Mucosa of descending colon (tissue), 3 donors: ENCODE results near the gene TRAPPC2. TPM values are rescaled to one million over a fixed set of nuclear protein-coding genes. Genes with fewer than 3 reads are reported as not detected.

ENCODE experiments used
- ATAC-seq: fragments of 200-7000 bp; cut with Tn5 transposase; one replicate; pipeline ENCODE4 v1.9.1; 2020; ENCODE audit warnings: mild to moderate bottlenecking, moderate library complexity
- DNase-seq, 3 donors: peaks; one replicate each; pipeline ENCODE4 v3.0.0-alpha.2; 2020
- H3K36me3 ChIP-seq: fragments of 200-600 bp; one replicate; pipeline ENCODE4 v1.8.0; 2021; ENCODE audit warnings: low read depth, mild to moderate bottlenecking
- H3K4me1 ChIP-seq: fragments of 200-600 bp; one replicate; pipeline ENCODE4 v1.8.0; 2021; ENCODE audit warnings: low read depth, mild to moderate bottlenecking
- H3K4me3 ChIP-seq: fragments of 200-600 bp; one replicate; pipeline ENCODE4 v1.8.0; 2021; ENCODE audit warnings: mild to moderate bottlenecking
- H3K9me3 ChIP-seq: fragments of 200-600 bp; one replicate; pipeline ENCODE4 v1.8.0; 2021; ENCODE audit warnings: mild to moderate bottlenecking
- intact Hi-C, 2 donors: fragments of 100-400 bp; cut with DNase I in 1 of 2; cut with micrococcal nuclease in 1 of 2; formaldehyde crosslinking; loops; one replicate each; pipeline versions ENCODE4 v1.11.0 to v1.11.1; 2022; cut with DNase I, micrococcal nuclease
- total RNA-seq, 3 donors: library from RNA; stranded (reverse); fragmentation: NEBNext Ultra II Directional in 2 of 3; extraction: Animal tissue kit (Norgen Biotek cat#: 25700) in 2 of 3; gene quantifications; one replicate each; pipeline versions ENCODE4 v1.2.1 to v1.2.4, GENCODE V29; 2021 to 2023
- TF ChIP-seq, protein P1 (sequence below): fragments of 200-600 bp; IDR thresholded peaks from one replicate; pipeline ENCODE4 v1.8.0; 2022; ENCODE audit warnings: antibody characterized with exemption, mild to moderate bottlenecking
- donor health status: DM: no; HTN: no; CAD: no; lungs with moderate emphysema.
- donor health status: DM: no; HTN: no; CAD: no.
- donor health status: DM: no; HTN: yes; CAD: no.

The TRAPPC2 gene
- total RNA-seq, 3 donors from 2014 or later = 13.1 to 20.4 (median 18.5) TPM

DNA sequence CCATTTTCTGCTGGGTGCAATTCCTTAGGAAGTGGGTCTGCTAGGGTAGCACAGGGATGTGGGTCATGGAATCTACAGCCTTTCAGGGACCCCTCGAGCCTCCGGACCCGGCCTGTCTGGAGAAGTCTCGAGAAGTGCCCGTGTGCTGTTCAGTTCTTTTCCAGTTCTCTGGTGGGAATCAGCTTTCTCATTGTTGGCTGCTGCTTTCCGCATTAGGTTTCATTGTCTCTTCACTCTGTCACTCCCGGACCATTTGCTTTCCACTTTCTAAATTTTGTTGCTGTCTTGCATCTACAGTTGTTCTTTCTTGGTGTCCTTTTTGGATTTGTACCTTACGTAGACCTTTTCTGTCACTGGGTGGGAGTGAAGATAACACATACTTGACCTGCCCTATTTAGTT, 39.4 kb downstream of the TRAPPC2 start:
- TF ChIP-seq, protein P1, sequence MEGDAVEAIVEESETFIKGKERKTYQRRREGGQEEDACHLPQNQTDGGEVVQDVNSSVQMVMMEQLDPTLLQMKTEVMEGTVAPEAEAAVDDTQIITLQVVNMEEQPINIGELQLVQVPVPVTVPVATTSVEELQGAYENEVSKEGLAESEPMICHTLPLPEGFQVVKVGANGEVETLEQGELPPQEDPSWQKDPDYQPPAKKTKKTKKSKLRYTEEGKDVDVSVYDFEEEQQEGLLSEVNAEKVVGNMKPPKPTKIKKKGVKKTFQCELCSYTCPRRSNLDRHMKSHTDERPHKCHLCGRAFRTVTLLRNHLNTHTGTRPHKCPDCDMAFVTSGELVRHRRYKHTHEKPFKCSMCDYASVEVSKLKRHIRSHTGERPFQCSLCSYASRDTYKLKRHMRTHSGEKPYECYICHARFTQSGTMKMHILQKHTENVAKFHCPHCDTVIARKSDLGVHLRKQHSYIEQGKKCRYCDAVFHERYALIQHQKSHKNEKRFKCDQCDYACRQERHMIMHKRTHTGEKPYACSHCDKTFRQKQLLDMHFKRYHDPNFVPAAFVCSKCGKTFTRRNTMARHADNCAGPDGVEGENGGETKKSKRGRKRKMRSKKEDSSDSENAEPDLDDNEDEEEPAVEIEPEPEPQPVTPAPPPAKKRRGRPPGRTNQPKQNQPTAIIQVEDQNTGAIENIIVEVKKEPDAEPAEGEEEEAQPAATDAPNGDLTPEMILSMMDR = no peak
- no peak for ATAC-seq
- H3K9me3 ChIP-seq = no peaks in the 10 kb centered on the region
- H3K36me3 ChIP-seq = no peaks in the 10 kb centered on the region
- intact Hi-C loops = no loop called here
- H3K4me1 ChIP-seq = peaks cover 18% of the 10 kb centered on the region
- no peak for DNase-seq
- H3K4me3 ChIP-seq = no peak overlapping the region

DNA sequence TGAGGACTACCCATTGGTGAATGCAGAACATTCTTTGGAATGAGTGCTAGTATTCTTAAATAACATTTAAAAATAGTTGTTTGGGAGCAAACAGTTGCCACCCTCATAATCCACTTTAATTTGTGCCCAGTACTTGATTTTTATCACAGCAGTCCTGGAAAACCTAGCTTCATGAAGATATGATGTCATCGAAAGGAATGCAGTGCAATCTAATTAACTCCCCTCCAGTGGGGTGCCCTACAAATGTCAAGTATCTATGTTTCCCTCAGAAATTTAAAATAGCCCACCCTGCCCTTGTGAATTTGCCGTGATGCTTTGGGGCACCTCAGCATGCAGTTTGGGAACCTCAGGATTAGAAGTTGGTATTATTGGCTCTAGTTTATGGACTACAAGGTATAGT, 40.1 kb downstream of the TRAPPC2 start:
- TF ChIP-seq, protein P1 = no peak
- H3K9me3 ChIP-seq = no peaks in the 10 kb centered on the region
- DNase-seq = no peak
- H3K36me3 ChIP-seq = no peaks in the 10 kb centered on the region
- H3K4me1 ChIP-seq = peaks cover 18% of the 10 kb centered on the region
- no peak overlapping the region for H3K4me3 ChIP-seq
- intact Hi-C loops = no loop called here
- ATAC-seq = no peak

DNA sequence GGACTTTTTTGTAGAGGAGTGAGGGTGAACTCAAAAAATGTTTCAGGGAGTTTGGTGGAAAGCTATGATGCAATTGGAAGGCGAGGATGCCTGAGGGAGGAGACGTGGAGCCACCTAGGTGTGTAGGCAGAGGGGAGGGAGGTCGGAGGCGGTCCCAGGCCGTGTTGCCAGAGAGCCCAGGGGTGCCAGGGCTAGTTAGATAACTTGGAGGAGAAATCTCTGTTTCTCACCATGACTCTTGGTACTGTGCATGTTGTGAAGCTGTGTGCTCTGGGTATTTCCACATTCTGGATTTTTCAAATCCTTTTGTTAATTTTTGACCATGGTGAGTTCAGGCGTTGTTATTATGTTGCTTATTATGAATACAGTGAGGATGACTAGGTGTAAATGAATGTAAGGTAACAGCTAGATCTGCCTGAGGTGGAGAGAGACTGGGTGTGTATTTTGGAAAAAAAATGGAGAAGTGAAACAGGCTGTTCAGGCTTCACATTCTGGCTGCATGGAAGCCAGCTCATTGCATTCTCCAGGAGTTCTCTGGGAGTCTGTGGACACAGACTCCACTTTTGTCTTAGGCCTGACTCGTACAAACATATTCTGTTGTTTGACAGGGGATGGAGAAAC, 41.0 kb downstream of the TRAPPC2 start:
- intact Hi-C loops = no loop called here
- H3K4me3 ChIP-seq = no peak overlapping the region
- H3K36me3 ChIP-seq = no peaks in the 10 kb centered on the region
- H3K4me1 ChIP-seq = peaks cover 18% of the 10 kb centered on the region
- no peaks in the 10 kb centered on the region for H3K9me3 ChIP-seq
- no peak for DNase-seq
- TF ChIP-seq, protein P1 = no peak
- no peak for ATAC-seq

- Histone ChIP-seq H3K9me3 (no peaks in the 10 kb centered on the region), H3K4me1 (peaks cover 18% of the 10 kb centered on the region), H3K36me3 (no peaks in the 10 kb centered on the region), H3K4me3 (no peak overlapping the region)
- intact Hi-C loops = no loop called here
- ATAC-seq (no peak), DNase-seq (no peak)
- TF ChIP-seq, protein P1 = no peak
Measured at GRCh38 chrX:13692771-13693231, 41.6 kb downstream of the TRAPPC2 start.

GRCh38 chrX:13691841-13692371, 42.5 kb downstream of the TRAPPC2 start:
- H3K36me3 ChIP-seq = no peaks in the 10 kb centered on the region
- intact Hi-C loops = no loop called here
- DNase-seq = no peak
- peaks cover 18% of the 10 kb centered on the region for H3K4me1 ChIP-seq
- ATAC-seq = no peak
- no peaks in the 10 kb centered on the region for H3K9me3 ChIP-seq
- TF ChIP-seq, protein P1 = no peak
- no peak overlapping the region for H3K4me3 ChIP-seq
